Heart left ventricle (tissue), 13 donors: ENCODE data around the gene OGFR.

Experiments used
- CTCF ChIP-seq, 12 donors: fragments of 200-600 bp; sonication (generic) in 4 of 12; IDR thresholded peaks; one replicate each; pipeline versions ENCODE4 v1.5.0 to v1.8.0; 2018 to 2022; ENCODE audit warnings: antibody characterized with exemption in 12 of 12, mild to moderate bottlenecking in 5 of 12
- POLR2A ChIP-seq, 2 donors: fragments of 450-650 bp; IDR thresholded peaks; one replicate each; pipeline ENCODE4 v1.6.1; 2017; ENCODE audit warnings: antibody characterized with exemption in 2 of 2, mild to moderate bottlenecking in 2 of 2, moderate library complexity in 2 of 2
- donor health status: ischemic (EF 13 %, LVEDD 7.1; RV severe dilation, severe dysfunction).
- donor health status: DM: no; HTN: yes; CAD: no.
- donor health status: DM: no; HTN: no; CAD: no.
- donor health status: ischemic (EF 25% LVEDD 6.9; RV normal size, moderate dysfunction).
- donor health status: ischemic (EF 25% LVEDD 5.7; RV mildly dilated, moderate dysfunction).
- donor health status: ischemic (EF 35%, LVEDD 5.7; RV mildly dilated, moderate dysfunction).
- donor health status: nonischemic (EF 11% LVEDD 7.7; RV severe dilation, severe dysfunction).
- donor health status: DM: yes; HTN: yes; CAD: no.
- donor health status: PGD.
- donor health status: ischemic (EF 29% LVEDD 5.4; RV normal size, mild dysfunction).
- donor health status: nonischemic (EF 23%, LVEDD 6.1; RV moderate dilation, normal function).

GRCh38 chr20:62778601-62779416 is 25.8 kb upstream of the OGFR start:
- TF ChIP-seq CTCF (IDR thresholded peaks at IDR 0.05), result no peak
- TF ChIP-seq POLR2A (IDR thresholded peaks at IDR 0.05), result no peak
